Osteocyte (in vitro differentiated cells): Measurements from ENCODE around the gene KSR2. TPM values are rescaled to one million over a fixed set of nuclear protein-coding genes. Genes with fewer than 3 reads are reported as not detected.

Source experiments
- DNase-seq: peaks from one replicate; pipeline ENCODE4 v3.0.0; 2021; ENCODE audit warnings: mixed read lengths; ENCODE audit not compliant: unreplicated experiment; ENCODE audit errors: extremely low spot score
- H3K27ac Mint-ChIP-seq: one replicate; pipeline ENCODE4 v1.8.0; 2021; ENCODE audit warnings: mild to moderate bottlenecking, mixed read lengths; ENCODE audit not compliant: unreplicated experiment
- H3K27me3 Mint-ChIP-seq: one replicate; pipeline ENCODE4 v1.8.0; 2021; ENCODE audit warnings: mixed read lengths; ENCODE audit not compliant: unreplicated experiment
- H3K36me3 Mint-ChIP-seq: one replicate; pipeline ENCODE4 v1.8.0; 2021; ENCODE audit warnings: mixed read lengths; ENCODE audit not compliant: unreplicated experiment
- H3K4me1 Mint-ChIP-seq: one replicate; pipeline ENCODE4 v1.8.0; 2021; ENCODE audit warnings: mixed read lengths; ENCODE audit not compliant: unreplicated experiment
- H3K4me3 Mint-ChIP-seq: one replicate; pipeline ENCODE4 v1.8.0; 2021; ENCODE audit warnings: mild to moderate bottlenecking, moderate library complexity, mixed read lengths; ENCODE audit not compliant: unreplicated experiment
- H3K9me3 Mint-ChIP-seq: one replicate; pipeline ENCODE4 v1.8.0; 2021; ENCODE audit warnings: mixed read lengths; ENCODE audit not compliant: unreplicated experiment
- CTCF ChIP-seq: fragments of 200-600 bp; sonication (generic); IDR thresholded peaks from 2 replicates; pipeline ENCODE4 v1.5.0; 2021; ENCODE audit warnings: antibody characterized with exemption, mild to moderate bottlenecking, moderate library complexity
- total RNA-seq: library from RNA; stranded (reverse); gene quantifications from 2 replicates; pipeline ENCODE4 v1.2.1, GENCODE V29; 2021

The KSR2 gene
- total RNA-seq, 1 donor from 2014 or later, result not detected

GRCh38 chr12:117660896-117661295 lies 307.9 kb downstream of the KSR2 start:
- no peak for TF ChIP-seq CTCF
- no peak overlapping the region for H3K4me3 Mint-ChIP-seq
- H3K27me3 Mint-ChIP-seq, result no peaks in the 10 kb centered on the region
- no peaks in the 10 kb centered on the region for H3K36me3 Mint-ChIP-seq
- peaks cover 41% of the 10 kb centered on the region for H3K4me1 Mint-ChIP-seq
- H3K27ac Mint-ChIP-seq, result peak overlapping the region; percentile 73
- no peaks in the 10 kb centered on the region for H3K9me3 Mint-ChIP-seq
- no peak for DNase-seq

GRCh38 chr12:117658226-117658625 lies 310.6 kb downstream of the KSR2 start:
- H3K27ac Mint-ChIP-seq, result no peak overlapping the region

GRCh38 chr12:117649796-117650195 lies 319.0 kb downstream of the KSR2 start:
- peaks cover 14% of the 10 kb centered on the region for H3K27me3 Mint-ChIP-seq
- H3K9me3 Mint-ChIP-seq, result peaks cover 9% of the 10 kb centered on the region
- peaks cover 3% of the 10 kb centered on the region for H3K4me1 Mint-ChIP-seq
- no peak overlapping the region for H3K4me3 Mint-ChIP-seq
- peaks cover 8% of the 10 kb centered on the region for H3K36me3 Mint-ChIP-seq
- no peak overlapping the region for H3K27ac Mint-ChIP-seq
- TF ChIP-seq CTCF, result no peak
- no peak for DNase-seq

More at GRCh38 chr12:117658226-117658625, 310.6 kb downstream of the KSR2 start:
- no peak overlapping the region for H3K4me3 Mint-ChIP-seq
- DNase-seq, result no peak
- H3K36me3 Mint-ChIP-seq, result no peaks in the 10 kb centered on the region
- no peaks in the 10 kb centered on the region for H3K9me3 Mint-ChIP-seq
- H3K4me1 Mint-ChIP-seq, result peaks cover 30% of the 10 kb centered on the region
- TF ChIP-seq CTCF, result no peak
- no peaks in the 10 kb centered on the region for H3K27me3 Mint-ChIP-seq

DNA sequence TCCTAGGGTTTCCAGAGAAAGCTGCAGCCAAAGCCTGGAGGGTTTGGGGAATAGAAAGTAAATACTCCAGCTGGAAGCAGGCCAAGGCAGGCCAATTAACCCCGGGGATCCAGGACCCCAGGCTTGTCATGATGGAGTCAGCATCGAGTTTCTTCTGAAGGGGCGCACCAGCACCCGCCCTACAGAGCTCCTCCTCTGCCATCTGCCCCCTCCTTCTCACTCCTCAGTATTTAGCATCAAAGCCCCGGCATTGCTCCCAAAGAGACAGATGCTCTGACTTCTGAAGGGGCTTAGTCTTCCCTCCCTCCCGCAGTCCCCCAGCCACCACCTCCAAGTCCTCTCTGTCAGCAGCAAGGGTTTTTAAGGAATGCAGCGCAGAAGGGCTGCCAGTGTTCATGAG lies 322.3 kb downstream of the KSR2 start:
- DNase-seq, result no peak
- no peak overlapping the region for H3K27ac Mint-ChIP-seq
- H3K27me3 Mint-ChIP-seq, result peaks cover 14% of the 10 kb centered on the region
- peaks cover 3% of the 10 kb centered on the region for H3K36me3 Mint-ChIP-seq
- peaks cover 3% of the 10 kb centered on the region for H3K4me1 Mint-ChIP-seq
- peaks cover 5% of the 10 kb centered on the region for H3K9me3 Mint-ChIP-seq
- no peak overlapping the region for H3K4me3 Mint-ChIP-seq
- TF ChIP-seq CTCF, result no peak

DNA sequence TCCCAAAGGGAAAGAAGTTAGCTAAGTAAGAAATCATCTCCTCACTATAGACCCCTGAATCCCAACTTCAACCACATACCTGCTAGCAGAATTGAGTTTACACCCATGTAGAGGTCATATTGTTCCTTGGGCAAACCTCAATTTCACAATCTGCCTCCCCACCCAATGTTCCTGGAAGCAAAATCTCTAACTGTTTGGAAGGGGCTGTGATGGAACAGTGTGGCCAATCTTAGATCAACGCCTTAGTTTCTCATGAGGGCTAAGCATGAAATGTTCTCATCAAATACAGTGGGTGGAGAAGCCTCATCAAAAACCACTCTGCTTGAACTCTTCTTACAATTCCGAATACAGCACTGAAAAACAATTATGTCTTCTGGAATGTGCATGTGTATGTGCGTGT lies 323.3 kb downstream of the KSR2 start:
- Mint-ChIP-seq H3K4me1 (peaks cover 3% of the 10 kb centered on the region), H3K9me3 (no peaks in the 10 kb centered on the region), H3K36me3 (no peaks in the 10 kb centered on the region), H3K4me3 (no peak overlapping the region), H3K27me3 (peaks cover 14% of the 10 kb centered on the region), H3K27ac (no peak overlapping the region)
- no peak for DNase-seq
- no peak for TF ChIP-seq CTCF
